GM21526 (cell line): Measurements from ENCODE around the gene ATXN7L1.
A peak's percentile ranks its signal among the peaks of the same experiment; 100 is the strongest.
"Not testable (repeated sequence)": the region's sequence is repeated elsewhere in the genome, so short reads cannot be mapped to it uniquely, and the experiment has no call there.

Experiments used
- ATAC-seq: cut with Tn5 transposase; IDR thresholded peaks from one replicate; pipeline ENCODE4 v1.9.1; 2021; ENCODE audit warnings: moderate library complexity; ENCODE audit not compliant: unreplicated experiment, low FRiP score

Gene ATXN7L1

DNA sequence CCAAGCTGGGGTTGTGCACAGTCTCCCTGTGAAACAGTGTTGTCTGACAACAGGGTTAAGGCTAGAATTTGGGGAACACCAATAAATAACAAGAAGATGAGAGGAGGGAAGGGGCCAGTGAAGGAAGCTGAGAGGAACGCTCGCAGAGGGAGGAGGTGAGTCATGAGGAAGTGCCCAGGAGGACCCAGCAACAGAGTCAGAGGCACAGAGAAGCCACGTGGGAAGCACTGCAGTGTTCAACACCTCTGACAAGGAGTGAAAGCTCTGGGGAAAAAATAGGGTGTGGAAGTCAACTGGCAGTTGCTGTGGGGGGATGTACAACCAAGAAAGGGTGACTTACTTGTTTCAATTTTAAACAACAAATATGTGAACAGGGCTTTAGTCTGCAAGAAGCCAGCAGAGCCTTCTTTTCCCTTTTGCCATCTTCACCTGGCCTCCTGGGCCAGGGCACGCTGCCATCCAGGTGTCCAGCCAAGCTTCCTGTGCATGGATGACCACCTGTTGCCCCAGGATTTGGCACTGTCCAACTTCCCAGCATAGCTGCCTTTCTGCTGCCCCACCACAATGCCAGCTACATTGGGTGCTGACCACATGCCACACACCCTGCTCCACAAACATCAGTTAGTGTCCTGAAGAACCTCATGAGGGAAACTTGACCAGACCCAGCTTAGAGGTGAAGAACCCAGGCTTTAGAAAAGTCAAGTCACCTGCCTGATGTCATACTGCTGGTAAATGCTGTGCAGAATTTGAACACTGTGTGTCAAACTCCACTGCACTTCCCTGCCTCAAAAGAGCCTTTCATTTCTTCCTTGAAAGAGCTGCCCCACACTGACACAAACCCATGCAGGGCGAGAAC lies 69.6 kb downstream of the ATXN7L1 start:
- ATAC-seq = peak; percentile 31

DNA sequence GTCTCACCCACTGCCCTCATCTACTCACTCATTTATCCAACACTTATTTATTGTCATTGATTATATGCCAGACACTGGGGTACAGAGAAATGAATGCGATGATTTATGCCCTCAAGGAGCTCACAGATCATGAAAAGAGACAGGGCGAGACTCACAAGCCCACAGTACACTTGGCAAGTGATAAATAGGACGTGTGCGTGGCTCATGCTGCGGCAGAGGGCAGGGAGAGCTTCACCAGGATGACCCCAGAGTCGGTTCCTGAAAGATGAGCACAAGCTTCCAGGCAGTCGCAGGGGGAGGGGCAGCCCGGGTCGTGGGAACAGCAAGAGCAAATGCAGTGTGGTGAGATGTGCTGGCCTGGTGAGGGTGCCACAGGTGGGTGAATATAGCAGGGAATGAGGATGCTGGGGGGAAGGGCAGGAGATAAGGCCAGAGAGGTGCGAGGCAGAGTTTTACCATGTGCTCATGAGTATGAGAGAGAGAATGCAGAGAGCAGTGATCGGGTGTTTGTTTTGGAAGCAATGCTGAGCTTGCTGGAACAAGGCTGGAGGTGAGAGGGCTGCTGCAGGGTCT lies 70.9 kb downstream of the ATXN7L1 start:
- ATAC-seq = no peak

GRCh38 chr7:105803429-105803736 lies 73.0 kb downstream of the ATXN7L1 start:
- ATAC-seq = no peak

- ATAC-seq = no peak
These were observed 73.6 kb downstream of the ATXN7L1 start for GRCh38 chr7:105802604-105803428.

GRCh38 chr7:105800849-105801534 lies 75.4 kb downstream of the ATXN7L1 start:
- no peak for ATAC-seq

DNA sequence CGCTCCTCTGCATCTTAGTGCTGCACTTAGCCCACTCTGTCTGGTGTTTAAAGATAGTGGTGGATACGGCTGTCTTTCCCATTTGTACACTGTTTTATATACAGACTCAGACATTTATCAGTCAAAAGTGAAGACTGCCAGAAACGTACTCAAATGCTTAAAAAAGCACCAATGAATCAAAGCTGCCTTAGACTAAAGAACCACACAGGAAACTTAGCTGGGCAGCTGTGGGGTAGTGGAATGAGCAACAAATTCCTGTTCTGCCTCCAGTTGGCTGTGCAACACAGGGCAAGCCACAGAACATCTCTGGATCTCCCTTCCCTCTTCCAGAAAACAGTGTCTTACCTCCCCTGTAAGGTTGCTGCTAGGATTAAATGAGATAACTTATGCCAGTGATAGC lies 76.0 kb downstream of the ATXN7L1 start:
- no peak for ATAC-seq

DNA sequence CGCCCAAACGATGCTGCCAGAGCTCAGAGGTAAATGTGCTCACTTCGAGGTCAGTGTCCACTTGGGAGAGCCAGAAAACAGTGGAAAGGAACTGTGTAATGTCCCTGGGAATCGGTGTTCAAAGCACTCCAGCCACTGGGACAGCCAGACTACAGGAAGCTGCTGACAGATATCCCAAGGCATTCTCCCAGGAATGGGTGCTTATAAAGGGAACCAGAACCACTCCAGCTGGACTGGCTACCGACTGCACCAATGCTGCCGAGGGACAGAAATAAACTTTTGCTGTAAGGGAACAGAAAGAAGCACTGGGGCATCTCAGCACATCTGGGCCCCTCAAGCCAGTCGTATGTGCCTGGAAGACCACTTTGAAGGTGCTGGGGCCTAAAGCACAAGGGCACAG lies 76.7 kb downstream of the ATXN7L1 start:
- no peak for ATAC-seq

DNA sequence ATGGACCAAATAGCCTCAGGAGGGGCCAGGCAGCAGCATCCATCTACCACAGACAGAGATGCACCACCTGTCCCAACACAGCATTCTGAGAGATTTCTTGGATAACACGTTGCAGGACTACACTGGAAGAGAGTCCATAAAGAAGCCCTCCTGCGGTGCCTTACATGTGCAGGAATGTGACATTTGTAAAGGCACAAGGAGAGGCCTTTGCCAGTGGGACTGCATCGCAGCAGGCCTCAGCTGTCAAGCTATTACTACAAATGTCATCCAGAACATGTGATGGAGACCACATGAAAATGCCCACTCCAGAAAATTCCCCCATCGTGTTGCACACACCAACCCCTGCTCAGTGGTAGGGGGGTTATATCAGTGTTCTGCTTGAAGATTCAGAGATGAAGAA lies 77.4 kb downstream of the ATXN7L1 start:
- no peak for ATAC-seq

DNA sequence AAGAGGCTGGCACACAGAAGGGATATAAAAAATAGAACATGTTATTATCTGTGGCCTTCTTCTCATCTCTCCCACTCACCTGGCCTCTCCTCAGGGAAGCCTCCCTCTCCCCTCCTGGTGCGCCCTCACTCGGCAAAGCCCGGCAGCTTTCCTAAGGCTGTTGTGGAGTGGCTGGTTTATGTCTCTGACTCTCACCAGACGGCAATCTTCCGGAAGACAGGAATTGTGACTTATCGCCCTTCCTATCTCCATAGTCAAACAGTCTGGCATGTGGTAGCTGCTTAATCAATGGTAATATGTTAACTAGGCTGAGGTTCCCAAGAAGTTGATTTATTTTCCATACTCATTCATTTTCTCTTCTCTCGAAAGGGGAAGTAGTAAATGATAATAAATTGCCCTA lies 78.7 kb downstream of the ATXN7L1 start:
- no peak for ATAC-seq

- ATAC-seq = no peak
These were observed 80.0 kb downstream of the ATXN7L1 start for GRCh38 chr7:105796365-105796764.

DNA sequence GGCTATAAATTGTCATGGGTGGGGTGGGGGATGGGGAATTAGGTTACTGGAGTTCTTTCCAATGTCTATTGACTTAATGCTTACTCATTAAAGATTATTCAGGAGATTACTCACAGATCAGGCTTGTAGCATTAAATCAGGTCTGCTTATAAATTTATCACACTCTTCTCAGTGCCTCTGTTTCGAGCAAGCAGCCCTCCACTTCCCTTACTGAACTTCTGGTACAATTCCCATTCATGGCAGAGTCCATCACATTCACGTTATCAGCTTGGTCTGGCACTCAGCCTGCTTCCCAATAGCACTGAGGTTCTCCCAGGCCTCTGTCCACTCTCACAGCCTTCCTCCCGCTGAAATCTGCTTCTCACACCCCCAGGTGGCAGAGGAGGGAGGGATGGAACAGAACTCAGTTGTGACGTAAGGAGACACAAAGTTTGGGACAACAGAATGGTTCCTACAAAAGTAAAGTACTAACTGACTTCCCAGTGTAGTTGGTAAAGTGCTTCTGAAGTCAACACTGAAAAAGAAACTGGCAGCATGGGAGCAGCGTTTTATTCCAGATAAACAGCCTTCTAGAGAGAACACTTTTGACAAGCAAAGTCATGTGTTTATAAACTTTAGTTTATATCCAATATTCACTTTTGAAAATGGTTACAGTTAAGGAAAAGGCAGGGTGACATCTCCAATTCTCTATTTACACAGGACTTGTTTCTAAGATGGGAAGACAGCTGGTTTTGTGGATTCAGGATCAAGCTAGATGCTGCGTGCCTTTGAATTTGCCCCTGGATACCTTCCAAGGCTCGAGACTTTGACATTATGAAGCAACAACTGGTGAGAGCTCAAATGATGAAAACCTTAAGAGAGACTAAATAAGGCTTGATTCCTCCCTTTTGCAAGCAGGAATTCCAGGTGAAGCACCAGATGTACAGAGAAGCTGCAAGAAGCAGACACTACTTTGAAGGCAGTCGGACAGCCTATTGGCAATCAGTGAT lies 81.4 kb downstream of the ATXN7L1 start:
- ATAC-seq = no peak

- no peak for ATAC-seq
These were observed 83.7 kb downstream of the ATXN7L1 start for GRCh38 chr7:105792488-105793370.

DNA sequence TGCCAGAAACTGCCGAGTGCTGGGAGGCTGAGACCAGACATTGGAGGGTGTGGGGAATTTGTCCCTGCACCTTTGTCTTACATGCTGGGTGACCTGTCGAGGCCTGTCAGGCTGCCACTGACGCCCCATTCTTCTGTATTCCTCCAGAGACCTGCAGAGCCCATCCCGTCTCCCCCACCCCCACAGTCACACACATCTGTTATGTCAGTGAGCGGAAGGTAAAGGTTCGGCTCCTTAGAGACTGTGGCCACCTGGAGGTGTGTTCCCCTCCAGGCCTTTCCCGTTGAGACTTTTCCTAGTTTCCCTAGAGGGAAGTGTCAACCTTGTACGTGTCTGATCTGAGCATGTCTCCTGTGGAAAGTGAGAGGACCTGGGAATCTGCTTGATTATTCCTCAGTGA lies 84.5 kb downstream of the ATXN7L1 start:
- ATAC-seq = no peak

DNA sequence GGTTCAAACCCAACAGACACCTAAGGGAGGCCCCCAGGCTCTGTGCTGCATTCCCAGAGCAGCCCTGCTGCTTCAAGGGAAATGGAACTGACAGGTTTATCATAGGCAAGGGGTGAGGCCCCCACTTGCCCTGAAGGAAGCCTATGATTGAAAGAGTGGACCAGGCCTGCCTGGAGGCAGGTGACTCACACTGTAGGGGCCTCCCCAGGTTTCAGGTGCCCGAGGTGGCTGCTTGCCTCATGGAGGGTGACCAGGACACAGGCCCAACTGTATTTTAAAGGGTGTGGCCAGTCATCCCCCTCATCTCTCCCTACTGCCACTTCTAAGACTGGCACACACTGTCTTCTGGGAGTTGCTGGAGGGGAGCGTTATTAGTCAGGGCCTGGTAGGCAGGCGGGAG lies 85.4 kb downstream of the ATXN7L1 start:
- ATAC-seq = no peak

DNA sequence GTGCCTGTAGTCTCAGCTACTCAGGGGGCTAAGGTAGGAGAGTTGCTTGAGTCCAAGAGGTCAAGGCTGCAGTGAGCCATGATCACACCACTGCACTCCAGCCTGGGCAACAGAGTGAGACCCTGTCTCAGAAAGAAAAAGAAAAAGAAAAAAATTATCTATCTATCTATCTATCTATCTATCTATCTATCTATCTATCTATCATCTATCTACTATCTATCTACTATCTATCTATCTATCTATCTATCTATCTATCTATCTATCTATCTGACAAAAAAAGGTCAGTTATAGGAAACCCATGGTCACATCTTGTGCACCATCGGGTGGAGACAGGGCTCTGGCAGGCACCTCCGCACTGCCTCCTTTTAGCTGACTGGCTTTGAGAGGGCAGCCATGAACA lies 85.9 kb downstream of the ATXN7L1 start:
- not testable (repeated sequence) for ATAC-seq

DNA sequence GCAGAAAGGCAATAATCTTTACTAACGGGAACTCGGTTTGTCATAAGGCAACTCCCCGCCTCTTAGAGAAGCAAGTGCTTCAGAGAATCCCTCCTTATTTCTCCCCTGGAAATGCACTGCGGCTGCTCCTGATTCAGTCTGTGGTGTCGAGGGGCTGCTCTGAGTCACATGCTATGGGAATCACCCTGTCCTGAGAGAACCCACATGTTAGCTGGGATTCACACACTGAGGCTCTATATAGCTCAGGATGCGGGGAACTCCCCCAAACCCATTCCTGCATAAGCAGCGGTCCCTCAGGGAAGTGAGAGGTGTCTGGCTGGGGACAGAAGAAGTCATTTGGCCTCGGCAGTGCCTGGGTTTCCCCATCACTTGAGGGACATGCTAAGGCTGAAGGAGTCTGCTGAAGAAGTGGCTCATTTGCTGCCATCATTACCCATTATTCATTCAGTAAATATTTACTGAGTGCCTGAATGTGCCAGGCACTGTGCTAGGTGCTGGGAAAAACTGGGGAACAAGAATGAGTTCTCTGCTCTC lies 87.5 kb downstream of the ATXN7L1 start:
- ATAC-seq = no peak

DNA sequence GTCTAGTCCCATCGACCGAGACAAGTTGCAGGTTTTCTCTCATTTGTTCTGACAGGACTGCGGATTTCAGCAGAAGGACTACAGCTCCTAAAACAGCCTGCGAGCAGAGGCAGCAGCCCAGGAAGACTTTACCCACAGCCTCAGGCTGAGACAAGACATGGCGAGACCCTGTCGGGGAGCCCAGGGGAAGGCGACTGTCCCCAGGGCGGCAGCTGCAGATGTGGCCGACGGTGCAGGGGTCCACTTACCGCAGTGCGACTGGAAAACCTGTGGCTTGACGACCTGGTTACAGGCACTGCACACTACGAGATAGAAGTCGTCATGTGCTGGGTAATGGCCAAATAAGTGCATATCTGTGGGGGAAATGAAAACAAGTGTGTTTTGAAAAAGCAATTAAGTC lies 88.0 kb downstream of the ATXN7L1 start:
- ATAC-seq = no peak

- ATAC-seq = no peak
These were observed 88.6 kb downstream of the ATXN7L1 start for GRCh38 chr7:105787793-105788192.
